OCI-LY1 (cell line): Measurements from ENCODE around the gene DNAJC11.

ENCODE experiments used
- H2AFZ ChIP-seq: fragments of 200-600 bp; sonication (generic), shearing (Covaris generic); 2 replicates; pipeline ENCODE4 v1.6.0; 2014; ENCODE audit warnings: antibody characterized with exemption, mild to moderate bottlenecking, low read length
- H3F3A ChIP-seq: fragments of 200-600 bp; sonication (generic), shearing (Covaris generic); 2 replicates; pipeline ENCODE4 v1.6.0; 2014; ENCODE audit warnings: mild to moderate bottlenecking, antibody characterized with exemption, low read length, moderate library complexity; ENCODE audit not compliant: insufficient read depth
- H3K27ac ChIP-seq: fragments of 200-600 bp; sonication (generic); 2 replicates; pipeline ENCODE4 v1.5.1; 2014; ENCODE audit warnings: low read length, mixed run types, mild to moderate bottlenecking, low read depth; ENCODE audit not compliant: poor library complexity, severe bottlenecking
- H3K27me3 ChIP-seq: fragments of 200-600 bp; sonication (generic); 2 replicates; pipeline ENCODE4 v1.6.0; 2014; ENCODE audit warnings: antibody characterized with exemption, mild to moderate bottlenecking, low read length, moderate library complexity; ENCODE audit not compliant: insufficient read depth
- H3K36me3 ChIP-seq: fragments of 200-600 bp; sonication (generic); 2 replicates; pipeline ENCODE4 v1.6.1; 2014; ENCODE audit warnings: mild to moderate bottlenecking, antibody characterized with exemption, low read length, moderate library complexity, mixed read lengths; ENCODE audit not compliant: insufficient read depth
- H3K4me1 ChIP-seq: fragments of 200-600 bp; sonication (generic); 2 replicates; pipeline ENCODE4 v1.5.1; 2014; ENCODE audit warnings: mild to moderate bottlenecking, low read length, moderate library complexity; ENCODE audit not compliant: insufficient read depth, severe bottlenecking
- H3K4me2 ChIP-seq: fragments of 200-600 bp; sonication (generic), shearing (Covaris generic); 2 replicates; pipeline ENCODE4 v1.6.1; 2014; ENCODE audit warnings: low read length
- H3K4me3 ChIP-seq: fragments of 200-600 bp; sonication (generic); 2 replicates; pipeline ENCODE4 v1.5.1; 2014; ENCODE audit warnings: low read length, low read depth, mild to moderate bottlenecking, mixed read lengths; ENCODE audit not compliant: poor library complexity, severe bottlenecking
- H3K79me2 ChIP-seq: fragments of 200-600 bp; shearing (Covaris generic); 2 replicates; pipeline ENCODE4 v1.6.1; 2016; ENCODE audit warnings: mixed run types, low read length, mixed read lengths; ENCODE audit not compliant: insufficient read depth
- H3K9ac ChIP-seq: fragments of 200-600 bp; sonication (generic), shearing (Covaris generic); 2 replicates; pipeline ENCODE4 v1.6.1; 2014; ENCODE audit warnings: mild to moderate bottlenecking, low read length, mixed read lengths
- H3K9me2 ChIP-seq: fragments of 200-600 bp; sonication (generic), shearing (Covaris generic); 2 replicates; pipeline ENCODE4 v1.6.1; 2014; ENCODE audit warnings: low read depth, mild to moderate bottlenecking, low read length, mixed read lengths
- H3K9me3 ChIP-seq: fragments of 200-600 bp; shearing (Covaris generic); 2 replicates; pipeline ENCODE4 v1.6.1; 2014; ENCODE audit warnings: low read length, mixed read lengths
- H4K20me1 ChIP-seq: fragments of 200-600 bp; sonication (generic), shearing (Covaris generic); 2 replicates; pipeline ENCODE4 v1.6.0; 2016; ENCODE audit warnings: mild to moderate bottlenecking, low read length; ENCODE audit not compliant: insufficient read depth
- EZH2 ChIP-seq: fragments of 200-600 bp; sonication (generic), shearing (Covaris generic); IDR thresholded peaks from 2 replicates; pipeline ENCODE4 v1.8.0; 2017; ENCODE audit warnings: borderline replicate concordance, mixed run types, mild to moderate bottlenecking, antibody characterized with exemption, low read length, moderate library complexity, mixed read lengths
- TF ChIP-seq, protein P1 (sequence below): fragments of 200-600 bp; sonication (generic), shearing (Covaris generic); IDR thresholded peaks from 2 replicates; pipeline ENCODE4 v1.5.1; 2017; ENCODE audit warnings: mild to moderate bottlenecking, antibody characterized with exemption, low read length, moderate library complexity, mixed read lengths

DNAJC11 gene

DNA sequence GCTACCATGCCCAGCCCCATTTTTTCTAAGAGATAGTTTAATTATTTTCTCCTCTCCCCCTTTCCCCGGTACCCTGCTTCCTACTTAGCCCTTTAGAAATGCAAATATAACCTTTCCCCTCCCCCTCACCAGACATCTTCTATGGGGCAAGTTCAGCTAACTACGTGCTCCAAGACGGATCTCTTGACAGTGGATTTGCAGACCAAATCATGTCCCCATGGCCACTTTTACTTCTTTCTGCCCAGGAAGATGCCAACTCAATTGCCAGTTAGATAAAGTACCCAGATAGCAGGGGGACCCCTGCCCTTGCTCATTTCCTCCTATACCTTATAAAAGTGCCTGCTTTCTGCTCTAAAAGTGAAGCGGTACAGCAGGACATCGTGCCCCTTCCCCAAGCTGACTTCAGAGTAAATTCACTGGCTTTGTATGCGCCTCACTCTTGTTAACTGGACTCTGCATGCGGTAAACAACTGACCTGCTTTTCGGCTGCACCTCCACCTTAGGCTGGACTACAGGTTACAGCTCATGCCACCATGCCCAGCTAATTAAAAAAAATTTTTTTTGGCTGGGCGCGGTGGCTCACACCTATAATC is 7.4 kb downstream of the DNAJC11 start:
- TF ChIP-seq, protein P1, sequence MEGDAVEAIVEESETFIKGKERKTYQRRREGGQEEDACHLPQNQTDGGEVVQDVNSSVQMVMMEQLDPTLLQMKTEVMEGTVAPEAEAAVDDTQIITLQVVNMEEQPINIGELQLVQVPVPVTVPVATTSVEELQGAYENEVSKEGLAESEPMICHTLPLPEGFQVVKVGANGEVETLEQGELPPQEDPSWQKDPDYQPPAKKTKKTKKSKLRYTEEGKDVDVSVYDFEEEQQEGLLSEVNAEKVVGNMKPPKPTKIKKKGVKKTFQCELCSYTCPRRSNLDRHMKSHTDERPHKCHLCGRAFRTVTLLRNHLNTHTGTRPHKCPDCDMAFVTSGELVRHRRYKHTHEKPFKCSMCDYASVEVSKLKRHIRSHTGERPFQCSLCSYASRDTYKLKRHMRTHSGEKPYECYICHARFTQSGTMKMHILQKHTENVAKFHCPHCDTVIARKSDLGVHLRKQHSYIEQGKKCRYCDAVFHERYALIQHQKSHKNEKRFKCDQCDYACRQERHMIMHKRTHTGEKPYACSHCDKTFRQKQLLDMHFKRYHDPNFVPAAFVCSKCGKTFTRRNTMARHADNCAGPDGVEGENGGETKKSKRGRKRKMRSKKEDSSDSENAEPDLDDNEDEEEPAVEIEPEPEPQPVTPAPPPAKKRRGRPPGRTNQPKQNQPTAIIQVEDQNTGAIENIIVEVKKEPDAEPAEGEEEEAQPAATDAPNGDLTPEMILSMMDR = no peak
- TF ChIP-seq EZH2 = no peak
- no peak overlapping the region for H2AFZ ChIP-seq
- H3K36me3 ChIP-seq = peaks cover 4% of the 10 kb centered on the region; the same call in 1 of the 2 replicates
- peaks cover 11% of the 10 kb centered on the region for H3K79me2 ChIP-seq
- H3K9ac ChIP-seq = no peak overlapping the region
- H3F3A ChIP-seq = no peaks in the 10 kb centered on the region
- H3K4me1 ChIP-seq = no peaks in the 10 kb centered on the region
- no peaks in the 10 kb centered on the region for H3K9me3 ChIP-seq
- H4K20me1 ChIP-seq = no peaks in the 10 kb centered on the region
- H3K9me2 ChIP-seq = no peaks in the 10 kb centered on the region
- no peak overlapping the region for H3K27ac ChIP-seq
- no peak overlapping the region for H3K4me2 ChIP-seq
- H3K4me3 ChIP-seq = no peak overlapping the region
- no peaks in the 10 kb centered on the region for H3K27me3 ChIP-seq

DNA sequence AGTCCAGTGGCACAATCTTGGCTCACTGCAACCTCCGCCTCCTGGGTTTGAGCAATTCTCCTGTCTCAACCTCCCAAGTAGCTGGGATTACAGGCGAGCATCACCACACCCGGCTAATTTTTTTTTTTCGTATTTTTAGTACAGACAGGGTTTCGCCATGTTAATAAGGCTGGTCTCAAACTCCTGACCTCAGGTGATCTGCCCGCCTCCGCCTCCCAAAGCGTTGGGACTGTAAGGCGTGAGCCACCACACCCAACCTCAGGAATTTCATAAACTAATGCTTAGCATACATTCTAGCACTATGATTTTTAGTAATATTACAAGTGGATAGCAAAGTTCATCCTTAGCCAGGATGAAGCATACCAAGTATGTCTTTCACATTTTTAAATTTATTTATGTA is 8.7 kb downstream of the DNAJC11 start:
- Histone ChIP-seq H3K27me3 (no peaks in the 10 kb centered on the region), H3K36me3 (peaks cover 4% of the 10 kb centered on the region; the same call in 1 of the 2 replicates), H3K9me3 (no peaks in the 10 kb centered on the region), H2AFZ (no peak overlapping the region), H3F3A (no peaks in the 10 kb centered on the region), H3K4me2 (no peak overlapping the region), H3K9me2 (no peaks in the 10 kb centered on the region), H3K4me3 (no peak overlapping the region), H4K20me1 (no peaks in the 10 kb centered on the region), H3K27ac (no peak overlapping the region), H3K4me1 (no peaks in the 10 kb centered on the region), H3K9ac (no peak overlapping the region), H3K79me2 (peaks cover 9% of the 10 kb centered on the region)
- TF ChIP-seq, protein P1 = no peak
- no peak for TF ChIP-seq EZH2

DNA sequence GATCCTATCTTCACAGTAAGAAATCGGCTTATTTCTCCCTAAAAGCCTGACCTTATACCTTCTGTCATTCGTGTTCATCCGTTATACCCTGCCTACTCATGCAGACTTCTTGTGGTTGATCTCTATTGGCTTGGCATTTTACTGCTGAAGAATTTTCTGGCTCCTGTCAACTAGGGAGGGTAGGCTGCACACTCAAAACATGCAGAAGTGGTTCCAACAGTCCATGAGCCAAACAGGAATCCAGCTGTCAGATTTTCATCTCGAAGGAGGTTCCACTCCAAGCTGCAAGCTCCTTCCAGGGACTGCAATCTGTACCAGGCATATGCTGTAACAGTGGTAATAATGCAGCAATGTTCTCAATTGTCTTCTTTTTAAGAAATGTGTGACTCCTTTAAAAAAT is 10.1 kb downstream of the DNAJC11 start:
- H3K4me2 ChIP-seq = no peak overlapping the region
- H3K27me3 ChIP-seq = no peaks in the 10 kb centered on the region
- no peaks in the 10 kb centered on the region for H3K4me1 ChIP-seq
- no peaks in the 10 kb centered on the region for H3K9me2 ChIP-seq
- H3K9me3 ChIP-seq = no peaks in the 10 kb centered on the region
- no peak for TF ChIP-seq EZH2
- TF ChIP-seq, protein P1 = no peak
- H3F3A ChIP-seq = no peaks in the 10 kb centered on the region
- no peak overlapping the region for H3K4me3 ChIP-seq
- H3K9ac ChIP-seq = no peak overlapping the region
- peaks cover 16% of the 10 kb centered on the region for H3K79me2 ChIP-seq
- H2AFZ ChIP-seq = no peak overlapping the region
- H3K27ac ChIP-seq = no peak overlapping the region
- no peaks in the 10 kb centered on the region for H4K20me1 ChIP-seq
- peaks cover 4% of the 10 kb centered on the region; the same call in 1 of the 2 replicates for H3K36me3 ChIP-seq
